Left lobe of liver (tissue), 2 donors: Measurements from ENCODE around the gene POLE. TPM values are rescaled to one million over a fixed set of nuclear protein-coding genes. Genes with fewer than 3 reads are reported as not detected.
A peak's percentile ranks its signal among the peaks of the same experiment; 100 is the strongest.
"Not testable (repeated sequence)": the region's sequence is repeated elsewhere in the genome, so short reads cannot be mapped to it uniquely, and the experiment has no call there.

Experiments
- ATAC-seq: fragments of 200-7000 bp; cut with Tn5 transposase; one replicate; pipeline ENCODE4 v1.9.1; 2020; ENCODE audit warnings: mild to moderate bottlenecking, moderate library complexity
- DNase-seq: peaks from one replicate; pipeline ENCODE4 v3.0.0-alpha.2; 2020; ENCODE audit warnings: low spot score
- total RNA-seq: library from RNA; stranded (reverse); gene quantifications from one replicate; pipeline ENCODE4 v1.2.1, GENCODE V29; 2021
- donor health status: DM: no; HTN: no; CAD: no; lungs with moderate emphysema.
- donor health status: DM: no; HTN: yes; CAD: no.

The POLE gene
- total RNA-seq, 1 donor from 2014 or later = 29.3 TPM

GRCh38 chr12:132717531-132718387, 30.6 kb upstream of the POLE start:
- no peak for DNase-seq
- no peak for ATAC-seq

DNA sequence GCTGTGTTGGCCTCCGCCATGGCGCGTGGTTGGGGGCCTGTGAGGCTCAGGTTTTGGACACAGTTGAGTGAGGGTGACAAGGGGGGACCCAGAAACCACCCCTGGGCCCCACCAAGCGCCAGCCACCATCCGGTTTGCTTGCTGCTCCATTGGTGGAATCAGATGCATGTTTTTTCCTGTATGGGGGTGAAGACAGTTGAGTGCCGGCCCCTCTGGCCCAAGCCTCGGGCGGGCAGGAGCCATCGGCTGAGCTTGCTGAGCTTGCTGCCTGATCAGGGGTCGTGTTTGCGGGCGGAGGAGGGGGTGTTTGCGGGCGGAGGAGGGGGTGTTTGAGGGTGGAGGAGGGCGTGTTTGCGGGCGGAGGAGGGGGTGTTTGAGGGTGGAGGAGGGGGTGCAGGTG, 29.9 kb upstream of the POLE start:
- DNase-seq = no peak

DNA sequence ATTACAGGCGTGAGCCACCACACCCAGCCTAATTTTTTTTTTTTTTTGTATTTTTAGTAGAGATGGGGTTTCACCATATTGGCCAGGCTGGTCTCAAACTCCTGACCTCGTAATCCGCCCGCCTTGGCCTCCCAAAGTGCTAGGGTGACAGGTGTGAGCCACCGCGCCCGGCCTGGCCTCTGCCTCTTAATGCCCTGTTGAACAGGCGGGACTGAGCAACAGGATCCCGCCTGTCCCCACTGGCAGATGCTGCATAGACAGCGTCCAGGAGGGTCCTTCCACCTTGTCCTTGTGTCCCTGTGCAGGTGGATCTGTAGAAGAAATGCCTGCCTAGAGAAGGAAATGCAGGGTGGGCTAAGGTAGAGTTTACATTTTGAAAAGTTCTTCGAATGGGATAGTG, 29.2 kb upstream of the POLE start:
- ATAC-seq (no peak), DNase-seq (no peak)

More for the DNA sequence above, 29.9 kb upstream of the POLE start:
- no peak for ATAC-seq

DNA sequence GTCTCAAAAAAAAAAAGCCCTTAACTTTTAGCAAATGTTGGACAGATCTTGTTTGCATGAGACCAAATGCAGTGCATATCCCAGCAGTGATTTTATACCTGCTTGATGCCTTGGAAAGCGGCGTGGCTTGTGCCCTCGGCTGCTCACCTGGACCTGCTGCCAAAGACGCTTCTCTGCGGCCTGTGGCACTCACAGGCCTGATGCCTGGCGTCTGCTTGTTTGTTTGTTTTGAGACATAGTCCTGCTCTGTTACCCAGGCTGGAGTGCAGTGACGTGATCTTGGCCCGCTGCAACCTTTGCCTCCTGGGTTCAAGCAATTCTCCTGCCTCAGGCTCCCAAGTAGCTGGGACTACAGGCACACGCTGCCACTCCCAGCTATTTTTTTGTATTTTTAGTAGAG, 28.7 kb upstream of the POLE start:
- DNase-seq = peak; percentile 79

GRCh38 chr12:132713123-132713522, 26.0 kb upstream of the POLE start:
- no peak for DNase-seq
- no peak for ATAC-seq

More for the DNA sequence above, 28.7 kb upstream of the POLE start:
- ATAC-seq = peak; percentile 75

DNA sequence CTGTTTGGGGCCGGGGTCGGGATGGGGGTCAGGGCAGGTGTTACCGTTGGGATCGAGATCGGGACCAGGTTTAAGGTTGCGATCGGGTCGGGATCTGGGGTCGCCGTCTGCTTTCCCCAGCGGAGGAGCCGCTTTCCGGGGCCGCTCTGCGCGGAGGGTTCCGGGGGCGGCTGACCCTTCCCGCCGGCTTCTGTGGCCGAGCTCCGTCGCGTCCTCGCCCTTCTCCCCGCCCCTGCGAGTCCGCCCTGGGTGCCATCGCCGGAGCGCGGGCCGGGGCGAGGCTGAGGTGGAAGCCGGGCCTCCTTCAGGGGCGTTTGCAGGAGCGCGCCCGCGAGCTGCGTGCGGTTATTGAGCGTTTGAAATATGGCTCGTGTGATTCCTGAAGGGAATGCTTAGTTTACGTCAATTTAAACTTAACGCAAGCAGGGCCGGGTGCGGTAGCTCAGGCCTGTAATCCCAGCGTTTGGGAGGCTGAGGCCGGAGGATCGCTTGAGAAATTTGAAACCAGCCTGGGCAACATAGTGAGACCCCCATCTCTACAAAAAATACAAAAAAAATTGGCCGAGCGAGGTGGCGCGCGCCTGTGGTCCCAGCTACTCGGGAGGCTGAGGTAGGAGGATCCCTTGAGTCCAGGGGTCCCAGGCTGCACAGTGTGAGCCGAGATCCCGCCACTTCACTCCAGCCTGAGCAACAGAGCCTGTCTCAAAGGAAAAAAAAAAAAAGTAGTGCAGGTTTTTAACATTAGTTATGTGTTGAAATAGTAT, 24.1 kb upstream of the POLE start:
- ATAC-seq = peak; percentile 3
- peak; percentile 58 for DNase-seq

DNA sequence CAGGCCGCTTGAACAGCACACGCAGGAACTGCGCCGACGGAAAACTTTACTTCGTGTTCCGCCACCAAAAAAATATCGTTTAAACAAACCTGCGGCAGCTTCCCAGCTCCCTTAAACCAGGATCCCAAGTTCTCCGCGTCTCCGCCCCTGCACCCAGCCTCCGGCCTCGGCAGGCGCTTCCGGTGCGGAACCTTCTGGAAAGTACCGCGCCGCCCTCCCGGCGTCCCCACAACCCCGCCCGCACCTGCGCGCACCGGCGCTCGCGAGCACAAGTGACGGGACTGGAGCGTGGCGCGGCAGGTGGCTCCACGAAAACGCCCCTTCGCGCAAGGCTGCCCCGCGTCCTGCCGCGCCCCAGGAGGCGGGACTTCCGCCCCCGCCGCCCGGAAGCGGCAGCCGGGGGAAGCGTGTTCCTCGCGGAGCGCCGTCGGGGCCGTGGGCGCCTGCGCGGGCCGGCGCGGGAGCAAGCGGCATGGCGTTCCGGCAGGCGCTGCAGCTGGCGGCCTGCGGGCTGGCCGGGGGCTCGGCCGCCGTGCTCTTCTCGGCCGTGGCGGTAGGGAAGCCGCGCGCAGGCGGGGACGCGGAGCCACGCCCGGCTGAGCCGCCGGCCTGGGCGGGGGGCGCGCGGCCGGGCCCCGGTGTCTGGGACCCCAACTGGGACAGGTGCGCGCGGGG, 23.4 kb upstream of the POLE start, which contains the start of gene PGAM5:
PGAM5 (plus strand) TSS at position 438 of the 675 bp plus-strand sequence; CDS start at position 473, 35 bp downstream.
- ATAC-seq (peak; percentile 86), DNase-seq (peak; percentile 96)

DNA sequence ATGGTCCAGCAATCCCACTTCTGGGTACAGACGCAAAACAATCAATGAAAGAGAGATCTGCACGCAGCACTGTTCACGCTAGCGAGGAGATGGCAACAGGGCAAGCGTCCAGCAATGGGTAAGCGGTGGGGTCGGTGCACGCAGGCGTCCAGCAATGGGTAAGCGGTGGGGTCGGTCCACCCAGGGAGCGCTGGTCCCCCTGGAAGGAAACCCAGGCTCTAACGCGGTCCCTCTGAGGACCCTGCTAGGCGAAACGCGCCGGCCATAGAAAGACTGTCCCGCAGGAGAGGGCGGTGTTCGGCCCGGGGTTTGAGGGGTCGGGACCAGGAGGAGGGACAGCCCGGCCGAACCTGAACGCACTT, 22.9 kb upstream of the POLE start:
- ATAC-seq (peak; percentile 51), DNase-seq (peak; percentile 62)

GRCh38 chr12:132708150-132708549, 21.0 kb upstream of the POLE start:
- DNase-seq (no peak), ATAC-seq (no peak)

GRCh38 chr12:132707241-132707640, 20.1 kb upstream of the POLE start:
- ATAC-seq (no peak), DNase-seq (no peak)

DNA sequence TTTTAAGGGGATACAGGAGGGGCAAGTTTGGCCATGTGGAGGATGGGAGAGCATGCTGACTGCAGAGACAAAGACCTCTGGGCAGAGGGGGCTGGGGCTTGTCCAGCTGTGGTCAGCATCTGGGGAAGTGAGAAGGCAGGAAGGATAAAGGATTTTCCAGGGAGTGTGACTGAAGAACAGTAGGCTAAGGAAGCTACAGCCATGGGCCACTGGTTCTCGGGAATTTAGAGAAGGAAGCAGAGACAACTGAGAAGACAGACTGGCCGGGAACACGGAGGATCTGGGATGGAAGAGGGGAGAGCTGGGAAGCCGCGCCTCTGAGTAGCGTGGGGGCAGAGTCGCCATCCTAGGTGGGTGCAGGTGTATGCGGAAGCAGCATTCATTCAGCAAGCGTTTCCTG, 16.5 kb upstream of the POLE start:
- DNase-seq = no peak
- ATAC-seq = no peak

GRCh38 chr12:132702640-132703039, 15.5 kb upstream of the POLE start:
- ATAC-seq (no peak), DNase-seq (no peak)

DNA sequence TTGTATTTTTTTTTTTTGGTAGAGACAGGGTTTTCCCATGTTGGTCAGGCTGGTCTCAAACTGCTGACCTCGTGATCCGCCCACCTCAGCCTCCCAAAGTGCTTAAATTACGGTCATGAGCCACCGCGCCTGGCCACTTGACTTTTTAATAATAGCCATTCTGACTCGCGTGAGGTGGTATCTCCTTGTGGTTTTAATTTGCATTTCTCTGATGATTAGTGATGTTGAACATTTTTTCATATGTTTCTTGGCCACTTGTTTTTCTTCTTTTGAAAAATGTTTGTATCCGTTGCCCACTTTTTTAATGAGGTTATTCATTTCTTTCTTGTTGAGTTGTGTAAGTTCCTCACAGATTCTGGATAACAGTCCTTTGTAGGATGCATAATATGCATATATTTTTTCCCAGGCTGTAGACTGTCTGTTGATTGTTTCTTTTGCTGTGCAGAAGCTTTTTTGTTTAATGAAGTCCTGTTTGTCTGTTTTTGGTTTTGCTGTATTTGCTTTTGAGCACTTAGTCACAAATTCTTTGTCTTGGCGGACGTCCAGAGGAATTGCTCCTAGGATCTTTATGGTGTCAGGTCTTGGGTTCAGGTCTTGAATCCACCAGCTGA, 13.2 kb upstream of the POLE start:
- ATAC-seq (peak; percentile 15), DNase-seq (no peak)

DNA sequence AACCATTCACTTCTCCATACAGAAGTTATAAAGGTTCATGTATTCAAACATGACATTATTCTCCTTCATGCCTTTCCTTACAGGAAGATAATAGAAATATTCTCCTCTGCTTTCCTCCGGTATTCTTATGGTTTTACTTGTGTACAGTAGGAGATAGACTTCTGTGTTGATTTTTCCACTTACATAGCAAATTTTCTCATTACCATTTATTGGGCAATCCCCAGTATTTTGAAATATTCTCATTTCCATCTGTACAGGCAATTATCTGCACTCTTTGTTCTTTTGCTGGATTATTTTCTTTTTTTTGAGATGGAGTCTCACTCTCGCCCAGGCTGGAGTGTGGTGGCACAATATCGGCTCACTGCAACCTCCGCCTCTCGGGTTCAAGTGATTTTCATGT, 11.2 kb upstream of the POLE start:
- no peak for DNase-seq
- no peak for ATAC-seq

DNA sequence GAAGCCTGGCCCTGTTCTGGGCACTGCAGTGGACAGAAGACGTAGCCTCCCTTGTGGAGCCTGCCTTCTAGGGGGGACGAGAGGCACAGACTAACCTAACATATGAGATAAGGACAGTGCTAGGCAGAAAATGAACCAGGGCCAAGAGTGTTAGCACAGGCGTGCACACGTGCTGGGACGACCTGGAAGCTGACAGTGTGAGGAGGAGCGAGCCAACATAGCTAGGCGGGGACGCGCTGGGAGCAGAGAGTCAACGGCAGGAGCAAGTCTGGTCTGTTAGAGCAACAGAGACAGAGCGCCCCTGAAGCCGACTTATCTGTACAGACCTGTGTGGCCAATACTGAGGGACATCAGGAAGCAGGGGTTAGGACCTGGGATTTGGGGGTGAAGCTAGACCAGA, 8.3 kb upstream of the POLE start:
- ATAC-seq (peak; percentile 95), DNase-seq (peak; percentile 89)

DNA sequence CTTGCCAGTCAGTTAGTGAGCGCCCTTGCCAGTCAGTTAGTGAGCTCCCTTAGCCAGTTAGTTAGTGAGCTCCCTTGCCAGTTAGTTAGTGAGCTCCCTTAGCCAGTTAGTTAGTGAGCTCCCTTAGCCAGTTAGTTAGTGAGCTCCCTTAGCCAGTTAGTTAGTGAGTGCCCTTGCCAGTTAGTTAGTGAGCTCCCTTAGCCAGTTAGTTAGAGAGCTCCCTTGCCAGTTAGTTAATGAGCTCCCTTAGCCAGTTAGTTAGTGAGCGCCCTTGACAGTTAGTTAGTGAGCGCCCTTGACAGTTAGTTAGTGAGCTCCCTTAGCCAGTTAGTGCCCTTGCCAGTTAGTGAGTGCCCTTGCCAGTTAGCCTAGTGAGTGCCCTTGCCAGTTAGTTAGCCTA, 7.7 kb upstream of the POLE start:
- not testable (repeated sequence) for ATAC-seq, DNase-seq

DNA sequence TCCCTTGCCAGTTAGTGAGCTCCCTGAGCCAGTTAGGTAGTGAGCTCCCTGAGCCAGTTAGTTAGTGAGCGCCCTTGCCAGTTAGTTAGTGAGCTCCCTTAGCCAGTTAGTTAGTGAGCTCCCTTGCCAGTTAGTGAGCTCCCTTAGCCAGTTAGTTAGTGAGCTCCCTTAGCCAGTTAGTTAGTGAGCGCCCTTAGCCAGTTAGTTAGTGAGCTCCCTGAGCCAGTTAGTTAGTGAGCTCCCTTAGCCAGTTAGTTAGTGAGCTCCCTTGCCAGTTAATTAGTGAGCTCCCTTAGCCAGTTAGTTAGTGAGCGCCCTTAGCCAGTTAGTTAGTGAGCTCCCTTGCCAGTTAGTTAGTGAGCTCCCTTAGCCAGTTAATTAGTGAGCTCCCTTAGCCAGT, 4.9 kb upstream of the POLE start:
- not testable (repeated sequence) for ATAC-seq, DNase-seq

DNA sequence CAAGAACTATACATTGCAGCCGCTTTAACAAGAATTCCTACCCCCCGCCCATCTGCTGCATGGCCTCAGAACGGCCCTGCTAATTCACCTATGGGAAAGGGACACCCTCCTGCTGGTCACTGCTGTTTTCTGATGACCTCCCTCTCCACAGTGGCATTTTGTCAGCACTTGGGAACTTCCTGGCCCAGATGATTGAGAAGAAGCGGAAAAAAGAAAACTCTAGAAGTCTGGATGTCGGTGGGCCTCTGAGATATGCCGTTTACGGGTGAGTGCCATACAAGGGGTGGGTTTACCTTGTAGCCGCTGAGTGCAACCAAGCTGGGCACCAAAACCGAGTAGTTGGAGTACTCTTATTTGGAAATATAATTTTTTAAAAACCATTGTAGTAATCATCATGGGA, 3.0 kb upstream of the POLE start:
- ATAC-seq = no peak
- no peak for DNase-seq

DNA sequence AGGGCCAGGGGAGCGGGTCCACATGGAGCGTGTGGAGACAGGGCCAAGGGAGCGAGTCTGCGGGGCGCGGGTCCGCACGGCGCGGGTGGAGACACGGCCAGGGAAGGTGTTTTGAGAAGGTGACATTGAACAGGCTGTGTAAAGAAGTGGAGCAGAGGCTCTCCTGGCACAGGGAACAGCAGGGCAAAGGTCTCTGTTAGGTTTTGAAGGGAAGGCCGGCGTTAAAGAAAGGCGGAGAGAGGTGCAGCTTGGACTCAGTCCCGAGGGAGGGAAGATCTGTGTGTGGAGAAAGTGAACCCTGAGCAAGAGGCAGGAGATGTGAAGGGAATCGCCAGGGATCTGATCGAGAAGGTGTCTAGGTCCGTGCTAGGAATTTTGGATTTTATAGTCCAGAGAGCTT, 2.1 kb upstream of the POLE start:
- ATAC-seq = peak; percentile 68
- DNase-seq = peak; percentile 91

DNA sequence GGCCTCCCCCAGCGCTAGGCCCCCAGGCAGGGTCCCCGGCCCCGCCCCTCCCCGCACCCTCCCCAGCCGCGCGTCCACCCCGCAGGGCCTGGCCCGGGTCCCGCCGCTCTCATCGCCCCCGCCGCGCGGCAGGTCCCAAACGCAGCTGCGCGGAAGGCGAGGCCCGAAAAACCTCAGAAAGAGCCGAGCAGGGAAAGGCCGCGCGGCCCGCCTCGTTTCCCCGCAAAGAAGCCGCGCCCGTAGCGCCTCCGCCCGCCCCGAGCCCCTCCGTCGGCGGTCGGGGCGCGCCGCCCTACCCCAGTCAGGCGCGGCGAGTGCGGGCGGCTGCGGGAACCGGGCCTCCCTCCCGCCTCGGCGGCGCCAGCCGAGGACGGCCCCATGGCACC, 324 bp downstream of the POLE start:
- ATAC-seq = peak; percentile 2
- DNase-seq = no peak

- no peak for ATAC-seq
Measured at GRCh38 chr12:132685400-132685799, 1.7 kb downstream of the POLE start.

More at GRCh38 chr12:132685400-132685799, 1.7 kb downstream of the POLE start:
- no peak for DNase-seq
